CD4-positive, alpha-beta T cell (primary cell): Measurements from ENCODE around the gene PSRC1. TPM values are rescaled to one million over a fixed set of nuclear protein-coding genes. Genes with fewer than 3 reads are reported as not detected.
A peak's percentile ranks its signal among the peaks of the same experiment; 100 is the strongest.

Experiments used
- ATAC-seq: fragments of 200-7000 bp; cut with Tn5 transposase; one replicate; pipeline ENCODE4 v1.10.0; 2022; ENCODE audit warnings: mild to moderate bottlenecking; ENCODE audit not compliant: poor library complexity
- CTCF ChIA-PET: fragments of 350-600 bp; sonication (Branson Sonifier 250); formaldehyde crosslinking; loops from one replicate; lab custom pipeline; 2021; ENCODE audit warnings: antibody characterized with exemption, inconsistent platforms; lab: Charles Lee
- POLR2A ChIA-PET: fragments of 350-600 bp; sonication (Branson Sonifier 250); formaldehyde crosslinking; loops from one replicate; lab custom pipeline; 2021; ENCODE audit warnings: antibody characterized with exemption, inconsistent platforms; lab: Charles Lee
- DNase-seq, 14 experiments: peaks; one replicate each; pipeline ENCODE4 v3.0.0-alpha.2; 2013 to 2020; ENCODE audit warnings: mixed read lengths in 2 of 14
- H3K27ac ChIP-seq, 2 donors: one replicate each; pipeline versions ENCODE4 v1.5.1 to v1.7.0; 2013; ENCODE audit warnings: low read length in 2 of 2, low read depth in 1 of 2, mild to moderate bottlenecking in 1 of 2
- H3K27me3 ChIP-seq, 2 experiments: 1 replicate in 1 of 2; 2 replicates in 1 of 2; pipeline versions ENCODE4 v1.6.1 to v1.7.0; 2013; ENCODE audit warnings: low read length in 2 of 2, control low read depth in 1 of 2, mild to moderate bottlenecking in 1 of 2, moderate library complexity in 1 of 2; ENCODE audit not compliant: insufficient read depth in 2 of 2, control insufficient read depth in 1 of 2
- H3K36me3 ChIP-seq: one replicate; pipeline ENCODE4 v1.6.1; 2013; ENCODE audit warnings: low read length, control low read depth; ENCODE audit not compliant: insufficient read depth
- H3K4me1 ChIP-seq: one replicate; pipeline ENCODE4 v1.6.1; 2013; ENCODE audit warnings: low read length, control low read depth; ENCODE audit not compliant: insufficient read depth
- H3K4me3 ChIP-seq: one replicate; pipeline ENCODE4 v1.5.1; 2013; ENCODE audit warnings: mild to moderate bottlenecking, low read length, moderate library complexity
- H3K9me3 ChIP-seq, 2 experiments: 1 replicate in 1 of 2; 2 replicates in 1 of 2; pipeline versions ENCODE4 v1.6.1 to v1.7.0; 2013; ENCODE audit warnings: low read length in 2 of 2, mild to moderate bottlenecking in 2 of 2, control low read depth in 1 of 2, moderate library complexity in 1 of 2; ENCODE audit not compliant: control insufficient read depth in 1 of 2, insufficient read depth in 1 of 2
- H3K27ac Mint-ChIP-seq: one replicate; pipeline ENCODE4 v1.8.0; 2020; ENCODE audit warnings: mixed read lengths
- H3K27me3 Mint-ChIP-seq: one replicate; pipeline ENCODE4 v1.8.0; 2021; ENCODE audit warnings: mixed read lengths
- H3K36me3 Mint-ChIP-seq: one replicate; pipeline ENCODE4 v1.8.0; 2021; ENCODE audit warnings: low read depth, mixed read lengths
- H3K4me1 Mint-ChIP-seq: one replicate; pipeline ENCODE4 v1.8.0; 2021; ENCODE audit warnings: low read depth, mixed read lengths
- H3K4me3 Mint-ChIP-seq: one replicate; pipeline ENCODE4 v1.8.0; 2020; ENCODE audit warnings: mild to moderate bottlenecking, mixed read lengths
- H3K9me3 Mint-ChIP-seq: one replicate; pipeline ENCODE4 v1.8.0; 2020; ENCODE audit warnings: mixed read lengths
- intact Hi-C, 2 experiments: fragments of 100-400 bp; cut with DNase I in 1 of 2; cut with micrococcal nuclease in 1 of 2; formaldehyde crosslinking; loops; one replicate each; pipeline versions ENCODE4 v1.15.1 to v1.9.0; 2023 to 2025; cut with DNase I, micrococcal nuclease
- total RNA-seq, 174 experiments: library from RNA in 2 of 174; stranded (reverse) in 2 of 174; gene quantifications; one replicate each; pipeline ENCODE4 v1.2.3 and lab custom pipeline; 2021 to 2026
- TF ChIP-seq, protein P1 (sequence below): fragments of 200-600 bp; IDR thresholded peaks from one replicate; pipeline ENCODE4 v1.8.0; 2022; ENCODE audit warnings: antibody characterized with exemption, mild to moderate bottlenecking

Gene PSRC1
- total RNA-seq, 2 experiments from 2014 or later, result 0.22 to 0.91 TPM

DNA sequence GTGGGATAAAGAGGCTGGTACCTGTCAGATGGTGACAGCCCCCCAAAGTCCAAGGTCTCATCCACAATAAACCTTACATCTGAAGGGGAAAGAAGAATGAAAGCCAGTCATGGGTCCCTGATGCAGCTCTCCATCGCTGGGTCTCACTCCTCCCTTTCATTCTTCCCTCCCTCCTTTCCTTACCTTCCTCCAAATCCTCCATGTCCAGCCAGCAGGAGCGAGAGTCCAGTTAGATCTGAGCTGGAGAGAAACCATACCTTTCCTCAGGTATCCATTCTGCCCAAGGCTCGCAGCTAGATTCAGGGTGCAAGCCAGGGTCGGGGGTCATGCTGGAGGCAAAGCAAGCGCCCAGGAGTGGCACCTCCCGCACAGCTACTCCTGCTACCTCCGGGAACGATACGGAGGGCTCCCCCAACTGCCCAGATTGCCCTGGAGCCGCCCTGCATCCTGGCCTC, 421 bp downstream of the PSRC1 start:
- peak overlapping the region; percentile 78 for H3K27ac Mint-ChIP-seq
- no peak for ATAC-seq
- no peaks in the 10 kb centered on the region for H3K9me3 Mint-ChIP-seq
- H3K9me3 ChIP-seq, result no peaks in the 10 kb centered on the region
- ChIA-PET CTCF (interaction anchor here (1.6 to 2.1 kb wide), 4 partner anchors 117 to 358 kb away, joined by 5 to 15 read pairs (median 9); partner anchors contain the start of genes CYB561D1 and SORT1), POLR2A (interaction anchor here (0.7 to 1.5 kb wide), 10 partner anchors 10 to 267 kb away, joined by 3 to 6 read pairs (median 3); partner anchors contain the start of genes CELSR2, SARS1 and SORT1)
- H3K4me1 ChIP-seq, result peaks cover 30% of the 10 kb centered on the region
- H3K36me3 Mint-ChIP-seq, result peaks cover 8% of the 10 kb centered on the region
- intact Hi-C loops, result loop anchor here (5.0 to 10.0 kb wide), 4 partner anchors 70 to 702 kb away; partner anchors contain the start of genes AHCYL1 (in 1 of the 2), ATXN7L2 (in 1 of the 2) and SARS1 (in 1 of the 2)
- peaks cover 19% of the 10 kb centered on the region for H3K4me1 Mint-ChIP-seq
- DNase-seq, result no peak
- no peaks in the 10 kb centered on the region for H3K27me3 Mint-ChIP-seq
- TF ChIP-seq, protein P1, sequence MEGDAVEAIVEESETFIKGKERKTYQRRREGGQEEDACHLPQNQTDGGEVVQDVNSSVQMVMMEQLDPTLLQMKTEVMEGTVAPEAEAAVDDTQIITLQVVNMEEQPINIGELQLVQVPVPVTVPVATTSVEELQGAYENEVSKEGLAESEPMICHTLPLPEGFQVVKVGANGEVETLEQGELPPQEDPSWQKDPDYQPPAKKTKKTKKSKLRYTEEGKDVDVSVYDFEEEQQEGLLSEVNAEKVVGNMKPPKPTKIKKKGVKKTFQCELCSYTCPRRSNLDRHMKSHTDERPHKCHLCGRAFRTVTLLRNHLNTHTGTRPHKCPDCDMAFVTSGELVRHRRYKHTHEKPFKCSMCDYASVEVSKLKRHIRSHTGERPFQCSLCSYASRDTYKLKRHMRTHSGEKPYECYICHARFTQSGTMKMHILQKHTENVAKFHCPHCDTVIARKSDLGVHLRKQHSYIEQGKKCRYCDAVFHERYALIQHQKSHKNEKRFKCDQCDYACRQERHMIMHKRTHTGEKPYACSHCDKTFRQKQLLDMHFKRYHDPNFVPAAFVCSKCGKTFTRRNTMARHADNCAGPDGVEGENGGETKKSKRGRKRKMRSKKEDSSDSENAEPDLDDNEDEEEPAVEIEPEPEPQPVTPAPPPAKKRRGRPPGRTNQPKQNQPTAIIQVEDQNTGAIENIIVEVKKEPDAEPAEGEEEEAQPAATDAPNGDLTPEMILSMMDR, result no peak
- no peaks in the 10 kb centered on the region for H3K27me3 ChIP-seq
- H3K4me3 ChIP-seq, result peak overlapping the region; percentile 70
- H3K4me3 Mint-ChIP-seq, result peak overlapping the region; percentile 94
- H3K36me3 ChIP-seq, result no peaks in the 10 kb centered on the region
- H3K27ac ChIP-seq, result no peak overlapping the region

DNA sequence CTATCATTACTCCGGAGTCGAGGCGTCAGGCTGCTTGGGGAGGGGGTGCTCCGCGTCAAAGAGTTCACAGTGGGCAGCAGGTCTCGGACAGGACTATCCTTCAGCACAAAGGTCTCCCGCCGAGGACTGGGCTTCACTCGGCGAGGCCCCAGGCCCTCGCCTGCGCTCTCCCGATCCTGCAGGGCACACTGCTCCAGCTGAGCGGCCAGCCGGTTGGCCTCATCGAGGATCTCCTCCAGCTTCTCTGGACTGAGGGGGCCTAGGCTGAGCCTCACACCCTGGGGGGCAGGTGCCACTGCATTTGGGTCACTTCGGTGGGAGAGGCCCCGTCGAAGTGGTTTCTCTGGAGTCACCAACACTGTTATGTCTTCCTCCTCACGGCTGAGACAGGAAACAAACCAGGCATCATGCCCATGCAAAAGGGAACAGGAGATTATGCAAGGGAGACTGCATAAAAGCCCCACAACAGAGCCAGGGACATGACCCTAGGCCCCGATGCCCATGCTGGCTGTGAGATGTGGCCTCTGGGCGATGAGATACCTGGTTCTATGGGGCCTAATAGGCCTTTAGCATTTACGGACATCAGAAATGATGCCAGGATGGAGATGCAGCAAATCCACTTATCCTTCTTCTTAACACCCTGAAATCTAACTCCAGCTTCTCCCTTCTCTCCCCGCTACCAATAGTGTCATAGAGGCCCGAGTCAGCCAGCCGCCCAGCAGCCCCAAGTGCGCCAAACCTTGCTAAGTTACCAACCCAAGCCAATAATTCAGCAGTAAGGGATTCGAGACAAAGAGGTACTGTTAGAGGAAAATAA, 1.1 kb downstream of the PSRC1 start:
- Histone ChIP-seq H3K4me3 (peak overlapping the region; percentile 70), H3K27me3 (no peaks in the 10 kb centered on the region), H3K9me3 (no peaks in the 10 kb centered on the region), H3K27ac (no peak overlapping the region), H3K36me3 (no peaks in the 10 kb centered on the region), H3K4me1 (peaks cover 34% of the 10 kb centered on the region)
- no peaks in the 10 kb centered on the region for H3K9me3 Mint-ChIP-seq
- H3K4me3 Mint-ChIP-seq, result peak overlapping the region; percentile 94
- DNase-seq (peak in 2 of 14 experiments; percentile 30 to 33), ATAC-seq (no peak)
- ChIA-PET CTCF (interaction anchor here (1.7 to 2.1 kb wide), 3 partner anchors 117 to 251 kb away, joined by 6 to 15 read pairs (median 12); partner anchors contain the start of genes CYB561D1 and SORT1), POLR2A (interaction anchor here (1.4 to 1.5 kb wide), 3 partner anchors 32 to 82 kb away, joined by 3 to 6 read pairs (median 4); partner anchors contain the start of genes CELSR2 and SARS1)
- peaks cover 8% of the 10 kb centered on the region for H3K36me3 Mint-ChIP-seq
- H3K27me3 Mint-ChIP-seq, result no peaks in the 10 kb centered on the region
- H3K4me1 Mint-ChIP-seq, result peaks cover 19% of the 10 kb centered on the region
- intact Hi-C loops, result loop anchor here (2.0 to 10.0 kb wide), 5 partner anchors 70 to 703 kb away; partner anchors contain the start of genes AHCYL1 (in 1 of the 2), ATXN7L2 (in 1 of the 2) and SARS1 (in 1 of the 2)
- TF ChIP-seq, protein P1, result no peak
- no peak overlapping the region for H3K27ac Mint-ChIP-seq

DNA sequence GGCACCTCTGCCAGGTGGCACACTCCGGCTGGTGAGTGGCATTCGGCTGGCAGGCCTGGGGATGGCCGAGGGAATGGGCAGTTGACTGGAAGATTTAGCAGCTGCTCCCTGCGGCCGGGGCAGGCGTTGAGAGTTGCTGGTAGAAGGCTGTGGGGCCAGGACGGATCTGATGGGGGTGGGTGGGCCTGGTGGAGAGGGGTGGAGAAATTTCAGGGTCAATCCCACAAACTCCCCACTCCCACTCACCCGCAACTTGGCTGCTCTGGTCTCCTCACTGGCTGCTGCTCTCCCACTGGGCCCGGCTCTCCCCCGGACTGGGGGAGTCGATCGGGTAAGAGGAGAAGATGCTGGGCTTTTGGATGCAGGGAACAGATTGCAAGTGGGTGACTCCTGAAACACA, 2.1 kb downstream of the PSRC1 start:
- TF ChIP-seq, protein P1, result no peak
- peaks cover 19% of the 10 kb centered on the region for H3K4me1 Mint-ChIP-seq
- no peaks in the 10 kb centered on the region for H3K9me3 Mint-ChIP-seq
- intact Hi-C loops, result loop anchor here (2.0 to 10.0 kb wide), 5 partner anchors 69 to 704 kb away; partner anchors contain the start of genes AHCYL1 (in 1 of the 2), ATXN7L2 (in 1 of the 2) and SARS1 (in 1 of the 2)
- no peak for ATAC-seq
- no peak overlapping the region for H3K4me3 ChIP-seq
- H3K4me1 ChIP-seq, result peaks cover 34% of the 10 kb centered on the region
- no peaks in the 10 kb centered on the region for H3K27me3 Mint-ChIP-seq
- POLR2A ChIA-PET, result no interaction called here
- H3K27me3 ChIP-seq, result no peaks in the 10 kb centered on the region
- no peak overlapping the region for H3K27ac ChIP-seq
- no peaks in the 10 kb centered on the region for H3K36me3 ChIP-seq
- peak overlapping the region; percentile 74 for H3K4me3 Mint-ChIP-seq
- H3K9me3 ChIP-seq, result no peaks in the 10 kb centered on the region
- H3K27ac Mint-ChIP-seq, result no peak overlapping the region
- no peak for DNase-seq
- CTCF ChIA-PET, result interaction anchor here (1.3 kb wide), 1 partner anchor 252 kb away, joined by 4 read pairs; no protein-coding TSS in a partner anchor
- peaks cover 8% of the 10 kb centered on the region for H3K36me3 Mint-ChIP-seq
